Body of pancreas (tissue), 4 donors: ENCODE measurements around the gene SLC24A3.

Experiments
- POLR2A ChIP-seq, 3 donors: fragments of 450-650 bp; IDR thresholded peaks; one replicate each; pipeline ENCODE4 v1.6.1; 2016; ENCODE audit warnings: antibody characterized with exemption in 3 of 3, mild to moderate bottlenecking in 2 of 3
- TF ChIP-seq, protein P1 (sequence below), 7 experiments: fragments of 450-650 bp in 4 of 7; fragments of 200-600 bp in 3 of 7; sonication (generic) in 3 of 7; IDR thresholded peaks; one replicate each; pipeline ENCODE4 v1.5.1; 2016 to 2019; ENCODE audit warnings: antibody characterized with exemption in 7 of 7

- TF ChIP-seq, protein P1, sequence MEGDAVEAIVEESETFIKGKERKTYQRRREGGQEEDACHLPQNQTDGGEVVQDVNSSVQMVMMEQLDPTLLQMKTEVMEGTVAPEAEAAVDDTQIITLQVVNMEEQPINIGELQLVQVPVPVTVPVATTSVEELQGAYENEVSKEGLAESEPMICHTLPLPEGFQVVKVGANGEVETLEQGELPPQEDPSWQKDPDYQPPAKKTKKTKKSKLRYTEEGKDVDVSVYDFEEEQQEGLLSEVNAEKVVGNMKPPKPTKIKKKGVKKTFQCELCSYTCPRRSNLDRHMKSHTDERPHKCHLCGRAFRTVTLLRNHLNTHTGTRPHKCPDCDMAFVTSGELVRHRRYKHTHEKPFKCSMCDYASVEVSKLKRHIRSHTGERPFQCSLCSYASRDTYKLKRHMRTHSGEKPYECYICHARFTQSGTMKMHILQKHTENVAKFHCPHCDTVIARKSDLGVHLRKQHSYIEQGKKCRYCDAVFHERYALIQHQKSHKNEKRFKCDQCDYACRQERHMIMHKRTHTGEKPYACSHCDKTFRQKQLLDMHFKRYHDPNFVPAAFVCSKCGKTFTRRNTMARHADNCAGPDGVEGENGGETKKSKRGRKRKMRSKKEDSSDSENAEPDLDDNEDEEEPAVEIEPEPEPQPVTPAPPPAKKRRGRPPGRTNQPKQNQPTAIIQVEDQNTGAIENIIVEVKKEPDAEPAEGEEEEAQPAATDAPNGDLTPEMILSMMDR (IDR thresholded peaks at IDR 0.05), result no peak
- TF ChIP-seq POLR2A (IDR thresholded peaks at IDR 0.05), result no peak
These were observed 330.7 kb downstream of the SLC24A3 start for GRCh38 chr20:19543101-19543500.
